Panc1 (cell line): ENCODE results near the gene THSD8. TPM values are rescaled to one million over a fixed set of nuclear protein-coding genes. Genes with fewer than 3 reads are reported as not detected.

Source experiments
- ATAC-seq: fragments of 200-7000 bp; cut with Tn5 transposase; 2 replicates; pipeline ENCODE4 v1.9.1; 2020; ENCODE audit warnings: mild to moderate bottlenecking, moderate library complexity
- BruUV-seq: library from RNA; stranded (reverse); fragments of 400-500 nt; replicated peaks from 2 replicates; lab custom pipeline; 2021; lab: Mats Ljungman, UMichigan
- CTCF ChIA-PET: fragments of 300-600 bp; sonication (Branson Sonifier 250); formaldehyde crosslinking; loops from one replicate; lab custom pipeline; 2022; ENCODE audit warnings: antibody characterized with exemption; lab: Charles Lee
- POLR2A ChIA-PET: fragments of 300-600 bp; sonication (Branson Sonifier 250); formaldehyde crosslinking; loops from one replicate; lab custom pipeline; 2022; ENCODE audit warnings: antibody characterized with exemption; lab: Charles Lee
- DNase-seq: peaks from one replicate; pipeline ENCODE4 v3.0.0-alpha.2; 2010; ENCODE audit warnings: low read depth, low spot score
- H3K27ac ChIP-seq: 2 replicates; pipeline ENCODE4 v1.5.1; 2011; ENCODE audit warnings: mild to moderate bottlenecking, low read length, inconsistent platforms
- H3K27me3 ChIP-seq: fragments of 200-500 bp; sonication (Bioruptor generic); 2 replicates; pipeline ENCODE4 v1.6.0; 2014; ENCODE audit warnings: low read length, inconsistent platforms; ENCODE audit not compliant: control insufficient read depth, insufficient read depth
- H3K36me3 ChIP-seq: fragments of 200-500 bp; sonication (Bioruptor generic); 2 replicates; pipeline ENCODE4 v1.5.1; 2014; ENCODE audit warnings: inconsistent platforms, mild to moderate bottlenecking, low read length, moderate library complexity; ENCODE audit not compliant: control insufficient read depth, insufficient read depth
- H3K4me1 ChIP-seq: 2 replicates; pipeline ENCODE4 v1.5.1; 2011; ENCODE audit warnings: inconsistent platforms, mild to moderate bottlenecking, low read length, moderate library complexity; ENCODE audit not compliant: control insufficient read depth, insufficient read depth
- H3K4me3 ChIP-seq, 2 experiments: 2 replicates each; pipeline ENCODE4 v1.5.1; 2011 to 2012; ENCODE audit warnings: low read depth in 2 of 2, low read length in 2 of 2, mild to moderate bottlenecking in 2 of 2, inconsistent platforms in 1 of 2, moderate library complexity in 1 of 2
- H3K9me3 ChIP-seq: fragments of 200-500 bp; sonication (Bioruptor generic); 2 replicates; pipeline ENCODE4 v1.5.1; 2014; ENCODE audit warnings: low read depth, mild to moderate bottlenecking, inconsistent platforms, low read length, moderate library complexity; ENCODE audit not compliant: control insufficient read depth, insufficient read depth
- CTCF ChIP-seq: fragments of 450-650 bp; IDR thresholded peaks from 2 replicates; pipeline ENCODE4 v1.5.1; 2017; ENCODE audit warnings: mild to moderate bottlenecking
- POLR2AphosphoS5 ChIP-seq: IDR thresholded peaks from 2 replicates; pipeline ENCODE4 v1.6.1; 2012; ENCODE audit warnings: mild to moderate bottlenecking, low read depth, low read length, moderate library complexity
- REST ChIP-seq, 2 experiments: IDR thresholded peaks; 2 replicates each; pipeline ENCODE4 v1.6.1; 2011 to 2012; ENCODE audit warnings: low read depth in 2 of 2, control low read depth in 1 of 2, low read length in 1 of 2, mild to moderate bottlenecking in 1 of 2, moderate library complexity in 1 of 2; ENCODE audit not compliant: insufficient read depth in 1 of 2
- SIN3A ChIP-seq: IDR thresholded peaks from 2 replicates; pipeline ENCODE4 v1.6.1; 2012; ENCODE audit warnings: low read depth, mild to moderate bottlenecking, low read length, moderate library complexity, borderline replicate concordance; ENCODE audit not compliant: insufficient read depth
- TCF7L2 ChIP-seq: IDR thresholded peaks from 2 replicates; pipeline ENCODE4 v1.6.1; 2011; ENCODE audit warnings: mild to moderate bottlenecking, low read depth, low read length, inconsistent platforms
- in situ Hi-C: cut with HindIII; loops from 2 replicates; pipeline ENCODE4 v1.10.0; 2016; ENCODE audit warnings: low sequenced_read_pairs, low pct_unique_long_range_greater_than_20kb
- intact Hi-C: fragments of 100-400 bp; cut with micrococcal nuclease; formaldehyde crosslinking; loops from one replicate; pipeline ENCODE4 v1.10.0; 2022; ENCODE audit not compliant: unreplicated experiment
- total RNA-seq: library from RNA; stranded (reverse); gene quantifications from one replicate; pipeline ENCODE4 v1.2.1, GENCODE V29; 2021; ENCODE audit not compliant: unreplicated experiment

Gene THSD8
- total RNA-seq, 1 experiment from 2014 or later, result 24.8 TPM

- peak overlapping the region; percentile 12; the same call in 1 of the 2 replicates for H3K27ac ChIP-seq
- H3K27me3 ChIP-seq, result no peaks in the 10 kb centered on the region; the same call in 1 of the 2 replicates
- ChIA-PET POLR2A (no interaction called here), CTCF (interaction anchor here (0.5 kb wide), 1 partner anchor 42 kb away, joined by 3 read pairs; no protein-coding TSS in a partner anchor)
- H3K9me3 ChIP-seq, result no peaks in the 10 kb centered on the region
- peaks cover 4% of the 10 kb centered on the region for H3K4me1 ChIP-seq
- peak; percentile 36; the same call in 1 of the 2 replicates for ATAC-seq
- no peaks in the 10 kb centered on the region; the same call in 1 of the 2 replicates for H3K36me3 ChIP-seq
- H3K4me3 ChIP-seq, result peak overlapping the region; percentile 39 to 58
- in situ Hi-C loops, result no loop called here
- intact Hi-C loops, result no loop called here
- BruUV-seq, result no TSS peak
- no peak for DNase-seq
- TF ChIP-seq SIN3A (no peak), TCF7L2 (no peak), REST (IDR thresholded peaks at IDR 0.05; ENCODE audit: insufficient read depth in 1 of 2, low read depth in 2 of 2, low read length in 1 of 2) (no peak), CTCF (no peak)
Measured at GRCh38 chr19:12834976-12835757, 33.3 kb downstream of the THSD8 start.

GRCh38 chr19:12836529-12836863 is 34.6 kb downstream of the THSD8 start:
- ChIA-PET POLR2A (no interaction called here), CTCF (no interaction called here)
- no TSS peak for BruUV-seq
- TF ChIP-seq POLR2AphosphoS5 (no peak), REST (IDR thresholded peaks at IDR 0.05; ENCODE audit: insufficient read depth in 1 of 2, low read depth in 2 of 2, low read length in 1 of 2) (no peak), CTCF (no peak), SIN3A (no peak), TCF7L2 (no peak)
- Histone ChIP-seq H3K9me3 (no peaks in the 10 kb centered on the region), H3K4me1 (peaks cover 4% of the 10 kb centered on the region), H3K36me3 (no peaks in the 10 kb centered on the region; the same call in 1 of the 2 replicates), H3K27ac (no peak overlapping the region), H3K4me3 (peak overlapping the region; percentile 39 to 58; a peak in 3 of 4 replicates), H3K27me3 (no peaks in the 10 kb centered on the region; the same call in 1 of the 2 replicates)
- DNase-seq, result no peak
- in situ Hi-C loops, result no loop called here
- ATAC-seq, result no peak
- intact Hi-C loops, result no loop called here
